ENCODE results near the gene MSRB3. TPM values are rescaled to one million over a fixed set of nuclear protein-coding genes. Genes with fewer than 3 reads are reported as not detected.

The MSRB3 gene
- total RNA-seq, 1 donor from 2014 or later, result 18.3 TPM

GRCh38 chr12:65497660-65498059, 219.2 kb downstream of the MSRB3 start:
- no peaks in the 10 kb centered on the region for H3K27me3 ChIP-seq (ENCODE audit: control insufficient read depth, insufficient read depth, low read length)
- DNase-seq (ENCODE audit: low read depth), result no peak
- TF ChIP-seq CTCF (IDR thresholded peaks at IDR 0.05; ENCODE audit: insufficient read depth, low read length, poor library complexity, severe bottlenecking), result no peak

GRCh38 chr12:65499167-65499566, 220.7 kb downstream of the MSRB3 start:
- H3K4me3 ChIP-seq (ENCODE audit: low read depth, low read length), result no peak overlapping the region
- TF ChIP-seq CTCF (IDR thresholded peaks at IDR 0.05; ENCODE audit: insufficient read depth, low read length, poor library complexity, severe bottlenecking), result no peak
- H3K27me3 ChIP-seq (ENCODE audit: control insufficient read depth, insufficient read depth, low read length), result no peaks in the 10 kb centered on the region
- no peak for DNase-seq (ENCODE audit: low read depth)
- no peaks in the 10 kb centered on the region for H3K36me3 ChIP-seq (ENCODE audit: control insufficient read depth, insufficient read depth, low read length)

More at GRCh38 chr12:65497660-65498059, 219.2 kb downstream of the MSRB3 start:
- H3K36me3 ChIP-seq (ENCODE audit: control insufficient read depth, insufficient read depth, low read length), result no peaks in the 10 kb centered on the region
- H3K4me3 ChIP-seq (ENCODE audit: low read depth, low read length), result no peak overlapping the region

- no peak for DNase-seq (ENCODE audit: low read depth)
- no peaks in the 10 kb centered on the region for H3K36me3 ChIP-seq (ENCODE audit: control insufficient read depth, insufficient read depth, low read length)
These were observed 221.8 kb downstream of the MSRB3 start for GRCh38 chr12:65500091-65500900.

GRCh38 chr12:65501093-65501621, 222.7 kb downstream of the MSRB3 start:
- Histone ChIP-seq H3K4me3 (ENCODE audit: low read depth, low read length) (no peak overlapping the region), H3K27me3 (ENCODE audit: control insufficient read depth, insufficient read depth, low read length) (no peaks in the 10 kb centered on the region), H3K36me3 (ENCODE audit: control insufficient read depth, insufficient read depth, low read length) (no peaks in the 10 kb centered on the region)
- no peak for TF ChIP-seq CTCF (IDR thresholded peaks at IDR 0.05; ENCODE audit: insufficient read depth, low read length, poor library complexity, severe bottlenecking)
- no peak for DNase-seq (ENCODE audit: low read depth)

More at GRCh38 chr12:65500091-65500900, 221.8 kb downstream of the MSRB3 start:
- H3K4me3 ChIP-seq (ENCODE audit: low read depth, low read length), result no peak overlapping the region
- no peaks in the 10 kb centered on the region for H3K27me3 ChIP-seq (ENCODE audit: control insufficient read depth, insufficient read depth, low read length)
- no peak for TF ChIP-seq CTCF (IDR thresholded peaks at IDR 0.05; ENCODE audit: insufficient read depth, low read length, poor library complexity, severe bottlenecking)

- no peak for TF ChIP-seq CTCF (IDR thresholded peaks at IDR 0.05; ENCODE audit: insufficient read depth, low read length, poor library complexity, severe bottlenecking)
- Histone ChIP-seq H3K4me3 (ENCODE audit: low read depth, low read length) (no peak overlapping the region), H3K36me3 (ENCODE audit: control insufficient read depth, insufficient read depth, low read length) (no peaks in the 10 kb centered on the region), H3K27me3 (ENCODE audit: control insufficient read depth, insufficient read depth, low read length) (no peaks in the 10 kb centered on the region)
- no peak for DNase-seq (ENCODE audit: low read depth)
These were observed 223.5 kb downstream of the MSRB3 start for GRCh38 chr12:65501935-65502334.

Data from kidney epithelial cell (primary cell).